ENCODE results near the gene KHDRBS1. TPM values are rescaled to one million over a fixed set of nuclear protein-coding genes. Genes with fewer than 3 reads are reported as not detected.
A peak's percentile ranks its signal among the peaks of the same experiment; 100 is the strongest.
"Not testable (repeated sequence)": the region's sequence is repeated elsewhere in the genome, so short reads cannot be mapped to it uniquely, and the experiment has no call there.

KHDRBS1 gene
- total RNA-seq, 1 donor from 2014 or later: 79.5 TPM

GRCh38 chr1:32001863-32002262 is 11.8 kb upstream of the KHDRBS1 start:
- ATAC-seq (no peak), DNase-seq (no peak)
- Histone ChIP-seq H3K27me3 (ENCODE audit: low read depth) (no peaks in the 10 kb centered on the region), H3K4me1 (peaks cover 4% of the 10 kb centered on the region), H3K36me3 (no peaks in the 10 kb centered on the region), H3K27ac (no peak overlapping the region), H3K4me3 (no peak overlapping the region), H3K9me3 (no peaks in the 10 kb centered on the region)
- TF ChIP-seq CTCF (IDR thresholded peaks at IDR 0.05): no peak
- intact Hi-C loops (cut with DNase I): no loop called here

GRCh38 chr1:32002285-32002684 is 11.4 kb upstream of the KHDRBS1 start:
- H3K4me1 ChIP-seq; intact Hi-C loops (cut with DNase I); H3K27me3 ChIP-seq (ENCODE audit: low read depth); H3K9me3 ChIP-seq; ATAC-seq; H3K27ac ChIP-seq; H3K4me3 ChIP-seq; DNase-seq; H3K36me3 ChIP-seq: not testable (repeated sequence)

GRCh38 chr1:32005522-32005921 is 8.1 kb upstream of the KHDRBS1 start:
- ATAC-seq: peak; percentile 57 to 62

GRCh38 chr1:32007591-32007940 is 6.1 kb upstream of the KHDRBS1 start:
- intact Hi-C loops (cut with DNase I): no loop called here
- no peak overlapping the region for H3K4me3 ChIP-seq
- no peaks in the 10 kb centered on the region for H3K36me3 ChIP-seq
- H3K4me1 ChIP-seq: peaks cover 6% of the 10 kb centered on the region
- no peaks in the 10 kb centered on the region for H3K27me3 ChIP-seq (ENCODE audit: low read depth)
- no peaks in the 10 kb centered on the region for H3K9me3 ChIP-seq
- TF ChIP-seq CTCF (IDR thresholded peaks at IDR 0.05): no peak
- no peak overlapping the region for H3K27ac ChIP-seq
- no peak for DNase-seq
- ATAC-seq: no peak

More at GRCh38 chr1:32005522-32005921, 8.1 kb upstream of the KHDRBS1 start:
- no peak overlapping the region for H3K4me3 ChIP-seq
- TF ChIP-seq CTCF (IDR thresholded peaks at IDR 0.05): no peak
- no peak for DNase-seq
- H3K27me3 ChIP-seq (ENCODE audit: low read depth): no peaks in the 10 kb centered on the region
- H3K36me3 ChIP-seq: no peaks in the 10 kb centered on the region
- peaks cover 4% of the 10 kb centered on the region for H3K4me1 ChIP-seq
- H3K9me3 ChIP-seq: no peaks in the 10 kb centered on the region
- intact Hi-C loops (cut with DNase I): no loop called here
- H3K27ac ChIP-seq: no peak overlapping the region

- Histone ChIP-seq H3K27me3 (ENCODE audit: low read depth) (no peaks in the 10 kb centered on the region), H3K4me3 (no peak overlapping the region), H3K9me3 (no peaks in the 10 kb centered on the region), H3K36me3 (no peaks in the 10 kb centered on the region), H3K27ac (no peak overlapping the region), H3K4me1 (peaks cover 15% of the 10 kb centered on the region)
- DNase-seq: no peak
- ATAC-seq: no peak
- intact Hi-C loops (cut with DNase I): no loop called here
- no peak for TF ChIP-seq CTCF (IDR thresholded peaks at IDR 0.05)
These were observed 3.4 kb upstream of the KHDRBS1 start for GRCh38 chr1:32010246-32010645.

GRCh38 chr1:32012709-32013385 is 821 bp upstream of the KHDRBS1 start:
- no peak for TF ChIP-seq CTCF (IDR thresholded peaks at IDR 0.05)
- H3K27ac ChIP-seq: peak overlapping the region; percentile 99
- peaks cover 34% of the 10 kb centered on the region for H3K4me1 ChIP-seq
- H3K9me3 ChIP-seq: no peaks in the 10 kb centered on the region
- peaks cover 6% of the 10 kb centered on the region for H3K36me3 ChIP-seq
- H3K27me3 ChIP-seq (ENCODE audit: low read depth): no peaks in the 10 kb centered on the region
- peak overlapping the region; percentile 98 for H3K4me3 ChIP-seq
- ATAC-seq (no peak), DNase-seq (no peak)
- intact Hi-C loops (cut with DNase I): no loop called here
